ENCODE data around the gene SEMA6D.

DNA sequence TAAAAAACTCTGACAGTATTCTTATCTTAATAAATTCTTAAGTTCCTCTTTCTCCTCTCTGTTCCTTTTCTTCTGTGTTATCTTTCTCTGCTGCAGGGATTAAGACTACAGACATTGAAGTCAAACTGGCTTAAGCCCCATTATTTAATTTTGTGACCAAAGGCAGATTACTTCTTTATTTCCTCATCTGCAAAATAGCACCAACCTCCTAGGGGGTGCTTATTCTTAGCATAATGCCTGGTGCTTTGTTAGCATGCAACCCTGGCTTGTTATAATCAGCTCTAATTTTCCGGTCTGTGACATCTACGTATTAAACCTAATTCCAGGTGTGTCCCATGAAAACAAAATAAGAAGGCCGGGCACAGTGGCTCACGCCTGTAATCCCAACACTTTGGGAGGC, 23.8 kb downstream of the SEMA6D start:
- TF ChIP-seq POLR2A (IDR thresholded peaks at IDR 0.05; ENCODE audit: low read length) (no peak), GATA1 (IDR thresholded peaks at IDR 0.05; ENCODE audit: low read depth, low read length) (no peak)
